ENCODE results near the gene FBXW4. TPM values are rescaled to one million over a fixed set of nuclear protein-coding genes. Genes with fewer than 3 reads are reported as not detected.

Gene FBXW4
- polyA plus RNA-seq, 2 of the 4 experiments (the other 2 are of a cell fraction), result 24.0 to 41.1 TPM

DNA sequence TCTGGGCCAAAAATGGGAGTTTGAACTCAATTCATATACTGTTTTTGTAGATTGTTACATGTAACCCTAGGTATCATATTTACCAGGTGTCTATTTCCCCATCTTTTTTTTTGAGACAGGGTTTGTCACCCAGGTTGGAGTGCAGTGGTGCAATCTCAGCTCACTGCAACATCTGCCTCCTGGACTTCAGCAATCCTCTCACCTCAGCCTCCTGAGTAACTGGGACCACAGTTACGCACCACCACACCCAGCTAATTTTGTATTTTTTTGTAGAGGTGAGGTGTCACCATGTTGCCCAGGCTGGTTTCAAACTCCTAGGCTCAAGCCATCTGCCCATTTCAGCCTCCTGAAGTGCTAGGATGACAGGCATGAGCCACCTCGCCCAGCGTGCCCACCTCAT is 28.2 kb upstream of the FBXW4 start (continued):
- TF ChIP-seq, protein P1, sequence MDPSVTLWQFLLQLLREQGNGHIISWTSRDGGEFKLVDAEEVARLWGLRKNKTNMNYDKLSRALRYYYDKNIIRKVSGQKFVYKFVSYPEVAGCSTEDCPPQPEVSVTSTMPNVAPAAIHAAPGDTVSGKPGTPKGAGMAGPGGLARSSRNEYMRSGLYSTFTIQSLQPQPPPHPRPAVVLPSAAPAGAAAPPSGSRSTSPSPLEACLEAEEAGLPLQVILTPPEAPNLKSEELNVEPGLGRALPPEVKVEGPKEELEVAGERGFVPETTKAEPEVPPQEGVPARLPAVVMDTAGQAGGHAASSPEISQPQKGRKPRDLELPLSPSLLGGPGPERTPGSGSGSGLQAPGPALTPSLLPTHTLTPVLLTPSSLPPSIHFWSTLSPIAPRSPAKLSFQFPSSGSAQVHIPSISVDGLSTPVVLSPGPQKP (IDR thresholded peaks at IDR 0.05; ENCODE audit: low read depth, low read length), result no peak
- no peak for TF ChIP-seq RAD21 (conservative IDR thresholded peaks at IDR 0.05 in 1 of 2, IDR thresholded peaks at IDR 0.05 in 1 of 2)

GRCh38 chr10:101721806-101722205 is 26.8 kb upstream of the FBXW4 start:
- WGBS (ENCODE audit: missing lambda C conversion rate), result 72% methylated on average over 2 of the region's 2 CpGs
- H3K9me3 ChIP-seq, result no peaks in the 10 kb centered on the region
- no peak overlapping the region for H3K27ac ChIP-seq
- CTCF ChIA-PET, result interaction anchor here (1.3 kb wide), 1 partner anchor 507 kb away, joined by 3 read pairs; no protein-coding TSS in a partner anchor
- DNase-seq (ENCODE audit: low read depth in 1 of 2, low spot score in 1 of 2) (no peak), FAIRE-seq (no peak), ATAC-seq (no peak)
- no peak overlapping the region for H3K4me3 ChIP-seq
- POLR2A ChIA-PET, result no interaction called here
- no peak for TF ChIP-seq ZC3H11A (IDR thresholded peaks at IDR 0.05)
- TF ChIP-seq SMC3 (IDR thresholded peaks at IDR 0.05), result no peak
- TF ChIP-seq POLR2AphosphoS2 (conservative IDR thresholded peaks at IDR 0.05; ENCODE audit: low read length), result no peak
- TF ChIP-seq ESRRA (IDR thresholded peaks at IDR 0.05; ENCODE audit: borderline replicate concordance, low read length), result no peak
- no peak for TF ChIP-seq RCOR1 (IDR thresholded peaks at IDR 0.05; ENCODE audit: low read depth, low read length)
- TF ChIP-seq, protein P1 (IDR thresholded peaks at IDR 0.05; ENCODE audit: low read depth, low read length), result no peak
- TF ChIP-seq HOXA7 (CRISPR knock-in tag; IDR thresholded peaks at IDR 0.05), result no peak
- no peak for TF ChIP-seq FOSB (CRISPR knock-in tag; IDR thresholded peaks at IDR 0.05)
- no peak for TF ChIP-seq EHF (CRISPR knock-in tag; IDR thresholded peaks at IDR 0.05)
- TF ChIP-seq BHLHE40 (IDR thresholded peaks at IDR 0.05; ENCODE audit: low read depth, low read length), result no peak
- TF ChIP-seq, protein P2, sequence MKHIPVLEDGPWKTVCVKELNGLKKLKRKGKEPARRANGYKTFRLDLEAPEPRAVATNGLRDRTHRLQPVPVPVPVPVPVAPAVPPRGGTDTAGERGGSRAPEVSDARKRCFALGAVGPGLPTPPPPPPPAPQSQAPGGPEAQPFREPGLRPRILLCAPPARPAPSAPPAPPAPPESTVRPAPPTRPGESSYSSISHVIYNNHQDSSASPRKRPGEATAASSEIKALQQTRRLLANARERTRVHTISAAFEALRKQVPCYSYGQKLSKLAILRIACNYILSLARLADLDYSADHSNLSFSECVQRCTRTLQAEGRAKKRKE (CRISPR knock-in tag; IDR thresholded peaks at IDR 0.05; ENCODE audit: low read depth), result no peak
- no peak for TF ChIP-seq CBX2 (IDR thresholded peaks at IDR 0.05; ENCODE audit: borderline replicate concordance, low read depth)
- TF ChIP-seq NFE2L2 (conservative IDR thresholded peaks at IDR 0.05; ENCODE audit: low read length), result no peak
- TF ChIP-seq, protein P3, sequence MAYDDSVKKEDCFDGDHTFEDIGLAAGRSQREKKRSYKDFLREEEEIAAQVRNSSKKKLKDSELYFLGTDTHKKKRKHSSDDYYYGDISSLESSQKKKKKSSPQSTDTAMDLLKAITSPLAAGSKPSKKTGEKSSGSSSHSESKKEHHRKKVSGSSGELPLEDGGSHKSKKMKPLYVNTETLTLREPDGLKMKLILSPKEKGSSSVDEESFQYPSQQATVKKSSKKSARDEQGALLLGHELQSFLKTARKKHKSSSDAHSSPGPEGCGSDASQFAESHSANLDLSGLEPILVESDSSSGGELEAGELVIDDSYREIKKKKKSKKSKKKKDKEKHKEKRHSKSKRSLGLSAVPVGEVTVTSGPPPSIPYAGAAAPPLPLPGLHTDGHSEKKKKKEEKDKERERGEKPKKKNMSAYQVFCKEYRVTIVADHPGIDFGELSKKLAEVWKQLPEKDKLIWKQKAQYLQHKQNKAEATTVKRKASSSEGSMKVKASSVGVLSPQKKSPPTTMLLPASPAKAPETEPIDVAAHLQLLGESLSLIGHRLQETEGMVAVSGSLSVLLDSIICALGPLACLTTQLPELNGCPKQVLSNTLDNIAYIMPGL (CRISPR knock-in tag; IDR thresholded peaks at IDR 0.05; ENCODE audit: borderline replicate concordance), result no peak
- H3K4me1 ChIP-seq, result 0 out of 3 replicates have a peak, but pooled peaks cover 3% of the 10 kb centered on the region
- H3K4me2 ChIP-seq, result no peak overlapping the region

DNA sequence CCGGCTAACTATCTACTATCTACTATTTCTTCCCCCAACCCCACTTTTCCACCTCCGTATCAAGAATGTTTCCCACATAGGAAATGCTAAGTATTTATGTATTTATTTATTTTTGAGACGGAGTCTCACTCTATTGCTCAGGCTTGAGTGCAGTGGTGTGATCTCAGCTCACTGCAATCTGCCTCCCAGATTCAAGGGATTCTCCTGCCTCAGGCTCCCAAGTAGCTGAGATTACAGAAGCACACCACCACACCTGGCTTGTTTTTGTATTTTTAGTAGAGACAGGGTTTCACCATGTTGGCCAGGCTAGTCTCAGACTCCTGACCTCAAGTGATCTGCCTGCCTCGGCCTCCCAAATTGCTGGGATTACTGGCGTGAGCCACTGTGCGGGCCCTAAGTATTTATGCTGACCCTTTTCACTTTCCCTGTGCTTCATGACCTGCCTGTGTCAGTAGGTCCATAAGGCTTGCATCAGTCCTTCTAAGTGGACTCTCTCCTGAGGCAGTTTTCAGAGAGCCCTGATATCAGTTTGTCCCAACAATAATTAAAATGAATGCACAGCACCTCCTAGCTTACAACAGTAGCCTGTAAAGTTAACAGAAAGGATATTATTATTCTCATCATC is 25.7 kb upstream of the FBXW4 start:
- Histone ChIP-seq H3K4me2 (no peak overlapping the region), H3K4me1 (0 out of 3 replicates have a peak, but pooled peaks cover 3% of the 10 kb centered on the region), H3K27ac (no peak overlapping the region), H3K4me3 (no peak overlapping the region), H3K9me3 (no peaks in the 10 kb centered on the region)
- ChIA-PET POLR2A (no interaction called here), CTCF (interaction anchor here (1.2 kb wide), 1 partner anchor 11 kb away, joined by 4 read pairs; no protein-coding TSS in a partner anchor)
- ATAC-seq, result no peak; a peak in 1 of 6 replicates
- 75% methylated on average over 6 of the region's 6 CpGs for WGBS (ENCODE audit: missing lambda C conversion rate)
- DNase-seq (ENCODE audit: low read depth in 1 of 2, low spot score in 1 of 2), result no peak
- no peak for FAIRE-seq
- TF ChIP-seq, protein P1 (IDR thresholded peaks at IDR 0.05; ENCODE audit: low read depth, low read length), result no peak
- no peak for TF ChIP-seq CBX2 (IDR thresholded peaks at IDR 0.05; ENCODE audit: borderline replicate concordance, low read depth)
- no peak for TF ChIP-seq RARB (CRISPR knock-in tag; IDR thresholded peaks at IDR 0.05)
- no peak for TF ChIP-seq HOXB5 (CRISPR knock-in tag; IDR thresholded peaks at IDR 0.05)
- no peak for TF ChIP-seq SMC3 (IDR thresholded peaks at IDR 0.05)
- TF ChIP-seq KDM5A (IDR thresholded peaks at IDR 0.05), result no peak
- no peak for TF ChIP-seq JUN (IDR thresholded peaks at IDR 0.05)
- TF ChIP-seq RFX5 (IDR thresholded peaks at IDR 0.05), result no peak
- no peak for TF ChIP-seq RCOR1 (IDR thresholded peaks at IDR 0.05; ENCODE audit: low read depth, low read length)
- no peak for TF ChIP-seq BCL3 (IDR thresholded peaks at IDR 0.05)
